ENCODE data around the gene PEX7. TPM values are rescaled to one million over a fixed set of nuclear protein-coding genes. Genes with fewer than 3 reads are reported as not detected.
A peak's percentile ranks its signal among the peaks of the same experiment; 100 is the strongest.

The PEX7 gene
- total RNA-seq (2014; rRNA removed; shearing (Covaris generic)), result 4.6 and 11.4 TPM in 2 replicates

GRCh38 chr6:136822376-136823127 is at the start of gene PEX7:
TSS of gene PEX7 (plus strand) at chr6:136822592. CDS start at chr6:136822666, 74 bp downstream.
- H3K27ac ChIP-seq, result peak within 1 kb of the TSS; percentile 88
- 0 out of 2 replicates have a peak, but pooled peaks cover 3% of the 10 kb centered on the region for H3K36me3 ChIP-seq
- H3K4me1 ChIP-seq (replicated peaks), result peaks cover 6% of the 10 kb centered on the region
- H3K27me3 ChIP-seq (replicated peaks), result no peaks in the 10 kb centered on the region
- no peaks in the 10 kb centered on the region for H3K9me3 ChIP-seq (replicated peaks)
- DNase-seq (ENCODE audit: low read depth in 1 of 2, low spot score in 2 of 2), result peak; percentile 85 to 90
- H3K4me3 ChIP-seq, result peak within 1 kb of the TSS; percentile 79

GRCh38 chr6:136772685-136773472 is 49.5 kb upstream of the PEX7 start:
- no peak for DNase-seq (ENCODE audit: low read depth in 1 of 2, low spot score in 2 of 2)
- Histone ChIP-seq H3K36me3 (no peaks in the 10 kb centered on the region; the same call in 1 of the 2 replicates), H3K27me3 (replicated peaks) (no peaks in the 10 kb centered on the region), H3K9me3 (replicated peaks) (no peaks in the 10 kb centered on the region; the same call in 1 of the 2 replicates), H3K27ac (no peak overlapping the region), H3K4me3 (no peak overlapping the region), H3K4me1 (replicated peaks) (peaks cover 6% of the 10 kb centered on the region; the same call in 1 of the 2 replicates)

GRCh38 chr6:136773473-136773796 is 49.0 kb upstream of the PEX7 start:
- Histone ChIP-seq H3K27me3 (replicated peaks) (no peaks in the 10 kb centered on the region), H3K4me1 (replicated peaks) (peaks cover 6% of the 10 kb centered on the region; the same call in 1 of the 2 replicates), H3K4me3 (no peak overlapping the region), H3K36me3 (no peaks in the 10 kb centered on the region; the same call in 1 of the 2 replicates), H3K9me3 (replicated peaks) (no peaks in the 10 kb centered on the region; the same call in 1 of the 2 replicates), H3K27ac (no peak overlapping the region)
- DNase-seq (ENCODE audit: low read depth in 1 of 2, low spot score in 2 of 2), result no peak

- Histone ChIP-seq H3K27ac (no peak overlapping the region), H3K9me3 (replicated peaks) (no peaks in the 10 kb centered on the region; the same call in 1 of the 2 replicates), H3K4me3 (no peak overlapping the region), H3K27me3 (replicated peaks) (no peaks in the 10 kb centered on the region), H3K36me3 (no peaks in the 10 kb centered on the region; the same call in 1 of the 2 replicates), H3K4me1 (replicated peaks) (peaks cover 6% of the 10 kb centered on the region; the same call in 1 of the 2 replicates)
- DNase-seq (ENCODE audit: low read depth in 1 of 2, low spot score in 2 of 2), result no peak
Measured at GRCh38 chr6:136774228-136775041, 48.0 kb upstream of the PEX7 start.

GRCh38 chr6:136775081-136775480 is 47.3 kb upstream of the PEX7 start:
- DNase-seq (ENCODE audit: low read depth in 1 of 2, low spot score in 2 of 2), result no peak
- Histone ChIP-seq H3K4me1 (replicated peaks) (peaks cover 6% of the 10 kb centered on the region; the same call in 1 of the 2 replicates), H3K27ac (no peak overlapping the region), H3K9me3 (replicated peaks) (no peaks in the 10 kb centered on the region; the same call in 1 of the 2 replicates), H3K36me3 (no peaks in the 10 kb centered on the region; the same call in 1 of the 2 replicates), H3K27me3 (replicated peaks) (no peaks in the 10 kb centered on the region), H3K4me3 (no peak overlapping the region)

GRCh38 chr6:136775548-136775947 is 46.8 kb upstream of the PEX7 start:
- H3K36me3 ChIP-seq, result no peaks in the 10 kb centered on the region; the same call in 1 of the 2 replicates
- no peak overlapping the region for H3K27ac ChIP-seq
- H3K4me3 ChIP-seq, result no peak overlapping the region
- H3K4me1 ChIP-seq (replicated peaks), result peaks cover 6% of the 10 kb centered on the region; the same call in 1 of the 2 replicates
- no peaks in the 10 kb centered on the region for H3K27me3 ChIP-seq (replicated peaks)
- DNase-seq (ENCODE audit: low read depth in 1 of 2, low spot score in 2 of 2), result no peak
- no peaks in the 10 kb centered on the region; the same call in 1 of the 2 replicates for H3K9me3 ChIP-seq (replicated peaks)

- Histone ChIP-seq H3K27ac (no peak overlapping the region), H3K4me3 (no peak overlapping the region), H3K9me3 (replicated peaks) (no peaks in the 10 kb centered on the region; the same call in 1 of the 2 replicates), H3K4me1 (replicated peaks) (peaks cover 12% of the 10 kb centered on the region), H3K36me3 (no peaks in the 10 kb centered on the region; the same call in 1 of the 2 replicates), H3K27me3 (replicated peaks) (no peaks in the 10 kb centered on the region)
- DNase-seq (ENCODE audit: low read depth in 1 of 2, low spot score in 2 of 2), result no peak
Measured at GRCh38 chr6:136777651-136778050, 44.7 kb upstream of the PEX7 start.

- Histone ChIP-seq H3K4me3 (no peak overlapping the region), H3K36me3 (no peaks in the 10 kb centered on the region), H3K27ac (no peak overlapping the region), H3K27me3 (replicated peaks) (no peaks in the 10 kb centered on the region), H3K9me3 (replicated peaks) (no peaks in the 10 kb centered on the region), H3K4me1 (replicated peaks) (peaks cover 15% of the 10 kb centered on the region)
- no peak for DNase-seq (ENCODE audit: low read depth in 1 of 2, low spot score in 2 of 2)
Measured at GRCh38 chr6:136779682-136780081, 42.7 kb upstream of the PEX7 start.

GRCh38 chr6:136780972-136781371 is 41.4 kb upstream of the PEX7 start:
- H3K36me3 ChIP-seq, result no peaks in the 10 kb centered on the region
- no peak for DNase-seq (ENCODE audit: low read depth in 1 of 2, low spot score in 2 of 2)
- H3K4me1 ChIP-seq (replicated peaks), result peaks cover 13% of the 10 kb centered on the region
- no peak overlapping the region for H3K27ac ChIP-seq
- H3K4me3 ChIP-seq, result no peak overlapping the region
- no peaks in the 10 kb centered on the region for H3K9me3 ChIP-seq (replicated peaks)
- H3K27me3 ChIP-seq (replicated peaks), result no peaks in the 10 kb centered on the region

- Histone ChIP-seq H3K9me3 (replicated peaks) (no peaks in the 10 kb centered on the region), H3K4me3 (no peak overlapping the region), H3K27me3 (replicated peaks) (no peaks in the 10 kb centered on the region), H3K4me1 (replicated peaks) (peaks cover 18% of the 10 kb centered on the region), H3K27ac (peak overlapping the region; percentile 74), H3K36me3 (no peaks in the 10 kb centered on the region)
- no peak for DNase-seq (ENCODE audit: low read depth in 1 of 2, low spot score in 2 of 2)
Measured at GRCh38 chr6:136782021-136782770, 40.2 kb upstream of the PEX7 start.

- no peak overlapping the region for H3K4me3 ChIP-seq
Measured at GRCh38 chr6:136783021-136783420, 39.4 kb upstream of the PEX7 start.

GRCh38 chr6:136783495-136784270 is 38.7 kb upstream of the PEX7 start:
- Histone ChIP-seq H3K4me1 (replicated peaks) (peaks cover 31% of the 10 kb centered on the region), H3K27ac (no peak overlapping the region), H3K27me3 (replicated peaks) (no peaks in the 10 kb centered on the region), H3K4me3 (no peak overlapping the region), H3K36me3 (no peaks in the 10 kb centered on the region), H3K9me3 (replicated peaks) (no peaks in the 10 kb centered on the region)
- no peak for DNase-seq (ENCODE audit: low read depth in 1 of 2, low spot score in 2 of 2)

More at GRCh38 chr6:136783021-136783420, 39.4 kb upstream of the PEX7 start:
- H3K4me1 ChIP-seq (replicated peaks), result peaks cover 26% of the 10 kb centered on the region
- H3K9me3 ChIP-seq (replicated peaks), result no peaks in the 10 kb centered on the region
- H3K27ac ChIP-seq, result peak overlapping the region; percentile 74
- DNase-seq (ENCODE audit: low read depth in 1 of 2, low spot score in 2 of 2), result no peak
- H3K27me3 ChIP-seq (replicated peaks), result no peaks in the 10 kb centered on the region
- H3K36me3 ChIP-seq, result no peaks in the 10 kb centered on the region
